Measurements from ENCODE around the gene RGS11.

Gene RGS11

GRCh38 chr16:275786-276232 is at the start of gene RGS11:
Gene RGS11 (minus strand): TSS chr16:275944. CDS start chr16:275911, 33 bp downstream.
- no peak for DNase-seq (ENCODE audit: low read depth in 2 of 3, low spot score in 1 of 3)

GRCh38 chr16:324451-325334 is 48.9 kb upstream of the RGS11 start:
- peak in 1 of 3 donors; percentile 31 for DNase-seq (ENCODE audit: low read depth in 2 of 3, low spot score in 1 of 3)

DNA sequence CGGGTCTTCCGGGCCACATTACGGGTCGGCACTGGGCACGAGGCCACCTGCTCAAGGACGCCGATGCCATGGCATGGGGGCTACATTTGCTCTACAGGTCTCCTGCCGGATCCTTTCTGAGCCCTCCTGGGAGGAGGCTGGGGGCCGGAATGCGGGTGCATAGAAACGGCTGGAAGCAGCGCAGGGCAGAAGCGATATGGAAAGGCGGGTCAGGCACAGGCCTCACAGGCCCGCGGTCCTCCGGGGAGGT is 48.4 kb upstream of the RGS11 start:
- DNase-seq (ENCODE audit: low read depth in 2 of 3, low spot score in 1 of 3), result no peak

- no peak for DNase-seq (ENCODE audit: low read depth in 2 of 3, low spot score in 1 of 3)
Measured at GRCh38 chr16:322476-323143, 46.9 kb upstream of the RGS11 start.

DNA sequence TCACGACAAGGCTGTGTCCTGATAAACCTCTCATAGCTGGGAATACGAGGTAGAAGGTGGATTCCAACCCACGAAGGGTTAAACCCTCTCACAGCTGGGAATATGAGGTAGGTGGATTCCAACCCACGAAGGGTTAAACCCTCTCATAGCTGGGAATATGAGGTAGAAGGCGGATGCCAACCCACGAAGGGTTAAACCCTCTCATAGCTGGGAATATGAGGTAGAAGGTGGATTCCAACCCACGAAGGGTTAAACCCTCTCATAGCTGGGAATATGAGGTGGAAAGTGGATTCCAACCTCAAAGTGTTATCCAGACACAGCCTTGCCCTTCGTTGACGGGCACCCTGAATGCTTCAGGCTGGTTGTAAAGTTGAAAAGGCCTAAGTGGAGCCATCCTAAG is 45.8 kb upstream of the RGS11 start:
- no peak for DNase-seq (ENCODE audit: low read depth in 2 of 3, low spot score in 1 of 3)

GRCh38 chr16:320206-320605 is 44.5 kb upstream of the RGS11 start:
- DNase-seq (ENCODE audit: low read depth in 2 of 3, low spot score in 1 of 3), result no peak

DNA sequence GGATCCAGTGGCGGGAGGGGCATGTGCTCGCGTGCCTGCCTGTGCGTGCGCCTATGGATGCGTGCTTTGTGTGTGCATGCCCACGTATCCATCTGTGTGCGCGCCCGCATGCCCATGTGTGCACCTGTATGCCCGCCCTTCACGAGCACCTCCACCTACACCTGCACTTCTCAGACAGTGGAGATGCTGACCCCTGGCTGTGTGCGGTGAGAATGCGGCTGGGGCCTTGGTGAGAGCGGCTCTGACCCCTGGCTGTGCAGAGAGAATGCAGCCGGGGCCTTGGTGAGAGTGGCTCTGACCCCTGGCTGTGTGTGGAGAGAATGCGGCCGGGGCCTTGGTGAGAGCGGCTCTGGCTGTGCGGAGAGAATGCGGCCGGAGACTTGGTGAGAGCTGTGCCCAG is 42.9 kb upstream of the RGS11 start:
- DNase-seq (ENCODE audit: low read depth in 2 of 3, low spot score in 1 of 3), result no peak

GRCh38 chr16:317583-317982 is 41.8 kb upstream of the RGS11 start:
- no peak for DNase-seq (ENCODE audit: low read depth in 2 of 3, low spot score in 1 of 3)

DNA sequence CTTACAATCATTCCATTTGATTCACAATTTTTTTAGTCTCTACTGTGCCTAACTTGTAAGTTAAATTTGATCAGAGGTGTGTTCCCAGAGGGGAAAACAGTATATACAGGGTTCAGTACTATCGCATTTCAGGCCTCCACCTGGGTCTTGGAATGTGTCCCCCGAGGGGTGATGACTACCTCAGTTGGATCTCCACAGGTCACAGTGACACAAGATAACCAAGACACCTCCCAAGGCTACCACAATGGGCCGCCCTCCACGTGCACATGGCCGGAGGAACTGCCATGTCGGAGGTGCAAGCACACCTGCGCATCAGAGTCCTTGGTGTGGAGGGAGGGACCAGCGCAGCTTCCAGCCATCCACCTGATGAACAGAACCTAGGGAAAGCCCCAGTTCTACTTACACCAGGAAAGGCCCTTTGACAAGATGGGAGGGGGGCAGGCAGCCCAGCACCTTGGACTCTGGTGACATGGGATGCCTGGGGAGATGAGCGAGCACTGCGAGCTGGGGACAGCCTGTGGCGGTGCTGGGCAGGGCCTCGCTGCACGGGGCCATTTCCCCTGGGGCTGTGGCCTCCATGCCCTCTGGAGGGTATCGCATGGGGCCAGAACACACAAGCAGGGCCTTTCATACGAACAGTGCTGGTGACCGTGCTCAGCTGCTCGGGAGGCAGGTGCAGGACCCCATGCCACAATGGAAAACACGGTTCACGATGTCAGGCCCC is 41.2 kb upstream of the RGS11 start:
- no peak for DNase-seq (ENCODE audit: low read depth in 2 of 3, low spot score in 1 of 3)

DNA sequence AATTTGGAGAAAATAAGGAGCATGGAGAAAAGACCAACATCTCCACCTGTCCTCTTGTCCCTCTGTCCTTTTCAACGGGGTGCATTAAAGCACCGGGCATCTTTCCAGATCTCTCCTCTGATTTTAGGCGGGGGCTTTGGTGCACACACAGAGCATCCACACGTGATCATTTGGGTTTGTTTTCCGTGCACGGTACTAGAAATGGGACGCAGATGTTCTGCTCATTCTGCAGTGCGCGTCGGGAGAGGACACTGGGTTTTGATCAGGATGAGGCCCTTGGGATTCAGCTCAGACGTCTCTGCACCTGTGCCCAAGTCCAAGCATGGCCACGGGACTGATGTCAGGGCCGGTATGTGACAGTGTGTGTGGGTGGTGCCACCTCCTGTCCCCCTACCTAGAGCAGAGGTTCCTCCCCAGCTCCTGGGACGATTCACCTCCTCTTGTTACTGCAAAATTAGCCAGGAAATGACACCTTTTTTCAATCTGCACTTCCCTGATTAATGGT is 39.1 kb upstream of the RGS11 start:
- DNase-seq (ENCODE audit: low read depth in 2 of 3, low spot score in 1 of 3), result no peak

DNA sequence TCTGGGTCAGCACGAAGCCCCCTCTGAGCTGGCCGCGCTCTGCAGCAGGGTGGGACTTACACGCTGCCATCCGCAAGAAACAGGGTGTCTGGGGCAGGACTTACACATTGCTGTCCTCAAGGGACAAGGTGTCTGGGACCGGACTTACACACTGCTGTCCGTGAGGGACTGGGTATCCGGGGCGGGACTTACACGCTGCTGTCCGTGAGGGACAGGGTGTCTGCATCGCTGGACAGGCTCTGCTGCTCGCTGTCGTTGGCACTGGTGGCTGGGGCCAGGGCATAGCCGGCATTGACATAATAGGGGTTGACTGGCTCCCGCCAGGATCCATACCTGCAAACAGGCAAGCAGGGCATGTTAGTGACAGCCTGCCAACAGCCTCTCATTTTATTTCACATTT is 38.6 kb upstream of the RGS11 start:
- no peak for DNase-seq (ENCODE audit: low read depth in 2 of 3, low spot score in 1 of 3)

DNA sequence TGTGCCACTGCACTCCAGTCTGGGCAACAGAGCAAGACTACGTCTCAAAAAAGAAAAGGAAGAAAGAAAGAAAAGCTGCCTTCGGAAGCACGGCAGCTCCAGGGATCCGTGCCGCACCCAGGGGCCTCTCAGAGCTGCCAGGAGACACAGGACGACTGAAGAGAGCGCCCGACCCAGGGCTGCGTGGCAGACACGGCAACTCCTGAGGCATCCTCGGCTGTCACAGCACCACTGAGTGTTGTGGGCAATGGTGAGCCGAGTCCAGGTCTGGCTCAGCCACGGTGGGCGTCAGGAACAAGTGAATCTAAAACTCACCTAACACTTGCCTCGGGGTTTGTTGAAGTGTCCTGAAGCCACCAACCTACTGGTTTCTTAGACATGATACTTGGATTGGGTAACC is 36.0 kb upstream of the RGS11 start:
- DNase-seq (ENCODE audit: low read depth in 2 of 3, low spot score in 1 of 3), result no peak

- no peak for DNase-seq (ENCODE audit: low read depth in 2 of 3, low spot score in 1 of 3)
Measured at GRCh38 chr16:309476-309875, 33.7 kb upstream of the RGS11 start.

- no peak for DNase-seq (ENCODE audit: low read depth in 2 of 3, low spot score in 1 of 3)
Measured at GRCh38 chr16:307691-308312, 32.1 kb upstream of the RGS11 start.

DNA sequence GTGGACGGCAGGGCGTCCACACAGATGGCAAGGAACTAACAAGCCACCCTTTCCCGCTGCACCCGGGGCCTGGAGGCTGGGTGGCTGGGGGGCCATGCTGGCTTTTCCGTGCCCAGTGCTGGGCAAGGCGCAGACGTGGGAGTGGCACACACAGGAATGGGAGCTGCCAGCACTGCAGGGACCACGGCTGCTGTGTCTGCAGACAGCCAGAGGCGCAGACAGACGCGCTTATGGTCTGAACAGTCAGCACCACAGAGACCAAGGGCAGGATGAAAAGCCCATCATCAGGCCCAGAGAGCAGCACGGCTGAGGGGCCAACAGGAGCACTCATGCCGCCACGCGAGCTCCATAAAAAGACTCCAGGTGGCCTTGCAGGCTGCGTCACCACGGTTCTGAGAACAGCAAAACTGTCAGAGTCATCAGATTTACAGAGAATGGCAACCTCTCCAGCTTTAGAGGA is 31.2 kb upstream of the RGS11 start:
- DNase-seq (ENCODE audit: low read depth in 2 of 3, low spot score in 1 of 3), result no peak

DNA sequence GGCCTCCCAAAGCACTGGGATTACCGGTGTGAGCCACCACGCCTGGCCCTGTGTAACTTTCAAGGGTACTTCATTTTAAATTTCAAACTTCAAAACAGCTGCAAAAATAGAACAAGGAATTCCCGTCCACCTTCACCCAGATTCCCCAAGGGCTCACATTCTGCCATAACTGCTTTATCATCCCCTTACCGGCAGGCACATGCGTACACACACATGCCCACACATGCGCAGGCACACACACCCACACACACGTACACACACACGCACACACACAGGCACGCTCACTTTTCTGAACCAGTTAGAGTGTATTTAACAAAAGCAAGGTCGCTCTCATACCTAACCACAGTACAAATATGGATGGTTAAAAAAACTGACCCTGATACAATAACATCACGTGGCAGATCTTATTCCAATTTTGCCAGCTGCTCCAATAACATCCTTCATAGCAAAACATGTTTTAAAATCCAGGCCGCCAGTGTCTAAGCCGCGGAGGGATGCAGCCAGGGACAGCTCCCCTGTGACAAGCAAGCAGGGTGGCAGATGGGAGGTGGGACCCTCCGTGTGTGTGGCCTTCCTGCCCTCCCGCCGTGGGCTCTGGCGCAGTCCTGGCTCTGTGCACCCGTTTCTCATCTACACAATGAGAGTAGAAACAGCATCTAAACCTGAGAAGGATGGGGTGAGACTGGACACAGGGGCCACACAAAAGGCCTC is 30.3 kb upstream of the RGS11 start:
- DNase-seq (ENCODE audit: low read depth in 2 of 3, low spot score in 1 of 3), result no peak

GRCh38 chr16:303760-304505 is 28.2 kb upstream of the RGS11 start:
- DNase-seq (ENCODE audit: low read depth in 2 of 3, low spot score in 1 of 3), result no peak

- DNase-seq (ENCODE audit: low read depth in 2 of 3, low spot score in 1 of 3), result no peak
Measured at GRCh38 chr16:301950-302349, 26.2 kb upstream of the RGS11 start.

- DNase-seq (ENCODE audit: low read depth in 2 of 3, low spot score in 1 of 3), result no peak
Measured at GRCh38 chr16:301235-301634, 25.5 kb upstream of the RGS11 start.

DNA sequence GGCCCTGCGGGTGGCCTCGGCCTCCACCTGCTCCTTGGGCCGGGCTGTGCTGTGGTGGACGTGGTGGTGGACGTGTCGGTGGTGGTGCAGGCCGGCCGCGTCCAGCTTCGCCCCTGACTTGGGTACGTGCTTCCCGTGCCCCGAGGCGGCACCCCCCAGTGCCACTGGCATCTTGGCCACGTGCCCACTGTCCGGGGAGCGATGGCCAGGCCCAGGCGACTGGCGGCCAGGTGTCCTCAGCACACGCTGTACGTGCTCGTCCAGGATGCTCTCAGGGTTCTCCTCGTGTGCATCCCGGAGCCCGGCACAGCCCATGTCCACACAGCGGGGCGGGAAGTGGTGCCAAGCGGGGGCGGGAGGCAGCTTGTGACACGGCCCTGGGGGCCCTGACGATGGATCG is 22.1 kb upstream of the RGS11 start:
- DNase-seq (ENCODE audit: low read depth in 2 of 3, low spot score in 1 of 3), result no peak
